Activated CD4-positive, alpha-beta T cell treated with anti-CD3 and anti-CD28 coated beads for 36 hours (primary cell): ENCODE measurements around the gene SCN2B. TPM values are rescaled to one million over a fixed set of nuclear protein-coding genes. Genes with fewer than 3 reads are reported as not detected.
A peak's percentile ranks its signal among the peaks of the same experiment; 100 is the strongest.

Source experiments
- ATAC-seq: fragments of 200-7000 bp; cut with Tn5 transposase; one replicate; pipeline ENCODE4 v1.10.0; 2021; ENCODE audit warnings: mild to moderate bottlenecking, moderate library complexity
- CTCF ChIA-PET: fragments of 350-600 bp; sonication (Branson Sonifier 250); formaldehyde crosslinking; loops from one replicate; lab custom pipeline; 2021; ENCODE audit warnings: antibody characterized with exemption; lab: Charles Lee
- POLR2A ChIA-PET: fragments of 350-600 bp; sonication (Branson Sonifier 250); formaldehyde crosslinking; loops from one replicate; lab custom pipeline; 2021; ENCODE audit warnings: antibody characterized with exemption, inconsistent platforms; lab: Charles Lee
- DNase-seq: peaks from one replicate; pipeline ENCODE4 v3.0.0-alpha.2; 2020
- H3K27ac Mint-ChIP-seq: one replicate; pipeline ENCODE4 v1.8.0; 2021; ENCODE audit warnings: mixed read lengths
- H3K27me3 Mint-ChIP-seq: one replicate; pipeline ENCODE4 v1.8.0; 2021; ENCODE audit warnings: mixed read lengths
- H3K36me3 Mint-ChIP-seq: one replicate; pipeline ENCODE4 v1.8.0; 2021; ENCODE audit warnings: low read depth, mixed read lengths
- H3K4me1 Mint-ChIP-seq: one replicate; pipeline ENCODE4 v1.8.0; 2021; ENCODE audit warnings: mixed read lengths
- H3K4me3 Mint-ChIP-seq: one replicate; pipeline ENCODE4 v1.8.0; 2021; ENCODE audit warnings: mild to moderate bottlenecking, moderate library complexity, mixed read lengths
- H3K9me3 Mint-ChIP-seq: one replicate; pipeline ENCODE4 v1.8.0; 2021; ENCODE audit warnings: low read depth, mixed read lengths
- intact Hi-C, 2 experiments: fragments of 100-400 bp; cut with DNase I in 1 of 2; cut with micrococcal nuclease in 1 of 2; formaldehyde crosslinking; loops; one replicate each; pipeline versions ENCODE4 v1.14.2 to v1.15.1; 2022 to 2024; cut with DNase I, micrococcal nuclease
- total RNA-seq, 2 experiments: library from RNA; stranded (reverse); gene quantifications; one replicate each; pipeline ENCODE4 v1.2.3, GENCODE V29; 2021

SCN2B gene
- total RNA-seq, 2 experiments from 2014 or later, result not detected

- ChIA-PET POLR2A (no interaction called here), CTCF (interaction anchor here (1.4 to 3.8 kb wide), 3 partner anchors 10 to 44 kb away, joined by 6 to 26 read pairs (median 7); no protein-coding TSS in a partner anchor)
- intact Hi-C loops, result no loop called here
- H3K27ac Mint-ChIP-seq, result no peak overlapping the region
- no peaks in the 10 kb centered on the region for H3K9me3 Mint-ChIP-seq
- H3K27me3 Mint-ChIP-seq, result peaks cover 62% of the 10 kb centered on the region
- DNase-seq (no peak), ATAC-seq (no peak)
- peaks cover 6% of the 10 kb centered on the region for H3K4me1 Mint-ChIP-seq
- no peaks in the 10 kb centered on the region for H3K36me3 Mint-ChIP-seq
- no peak overlapping the region for H3K4me3 Mint-ChIP-seq
These were observed 21.8 kb downstream of the SCN2B start for GRCh38 chr11:118154641-118155040.

GRCh38 chr11:118153976-118154375 lies 22.5 kb downstream of the SCN2B start:
- H3K9me3 Mint-ChIP-seq, result no peaks in the 10 kb centered on the region
- ChIA-PET CTCF (interaction anchor here (1.1 to 3.8 kb wide), 3 partner anchors 9 to 17 kb away, joined by 3 to 26 read pairs (median 12); no protein-coding TSS in a partner anchor), POLR2A (no interaction called here)
- H3K36me3 Mint-ChIP-seq, result no peaks in the 10 kb centered on the region
- H3K27me3 Mint-ChIP-seq, result peaks cover 56% of the 10 kb centered on the region
- intact Hi-C loops, result no loop called here
- peaks cover 6% of the 10 kb centered on the region for H3K4me1 Mint-ChIP-seq
- H3K4me3 Mint-ChIP-seq, result peak overlapping the region; percentile 32
- DNase-seq (no peak), ATAC-seq (no peak)
- H3K27ac Mint-ChIP-seq, result no peak overlapping the region

GRCh38 chr11:118153516-118153915 lies 22.9 kb downstream of the SCN2B start:
- CTCF ChIA-PET, result interaction anchor here (1.1 to 1.7 kb wide), 2 partner anchors 9 to 18 kb away, joined by 3 to 12 read pairs; no protein-coding TSS in a partner anchor
- intact Hi-C loops, result no loop called here
- Mint-ChIP-seq H3K27me3 (peaks cover 56% of the 10 kb centered on the region), H3K4me1 (peaks cover 6% of the 10 kb centered on the region), H3K27ac (no peak overlapping the region), H3K9me3 (no peaks in the 10 kb centered on the region), H3K36me3 (no peaks in the 10 kb centered on the region), H3K4me3 (peak overlapping the region; percentile 32)
- POLR2A ChIA-PET, result interaction anchor here (0.5 kb wide), 1 partner anchor 79 kb away, joined by 3 read pairs; no protein-coding TSS in a partner anchor
- DNase-seq (no peak), ATAC-seq (no peak)

- ChIA-PET POLR2A (interaction anchor here (0.5 to 0.6 kb wide), 2 partner anchors 80 to 299 kb away, joined by 3 to 4 read pairs; no protein-coding TSS in a partner anchor), CTCF (interaction anchor here (1.1 to 1.7 kb wide), 2 partner anchors 8 to 19 kb away, joined by 3 to 12 read pairs; no protein-coding TSS in a partner anchor)
- H3K27me3 Mint-ChIP-seq, result peaks cover 54% of the 10 kb centered on the region
- ATAC-seq (peak; percentile 43), DNase-seq (peak; percentile 40)
- H3K4me1 Mint-ChIP-seq, result peaks cover 6% of the 10 kb centered on the region
- H3K27ac Mint-ChIP-seq, result no peak within 1 kb of the TSS
- H3K36me3 Mint-ChIP-seq, result no peaks in the 10 kb centered on the region
- no peaks in the 10 kb centered on the region for H3K9me3 Mint-ChIP-seq
- intact Hi-C loops, result no loop called here
- H3K4me3 Mint-ChIP-seq, result peak within 1 kb of the TSS; percentile 38
These were observed 23.6 kb downstream of the SCN2B start, which contains the start of gene SCN4B for GRCh38 chr11:118152552-118153471. Gene SCN4B, minus strand, starts transcription at chr11:118152823. Its CDS starts 150 bp downstream, at chr11:118152673.

GRCh38 chr11:118152020-118152551 lies 24.4 kb downstream of the SCN2B start:
- POLR2A ChIA-PET, result no interaction called here
- CTCF ChIA-PET, result interaction anchor here (1.7 kb wide), 1 partner anchor 19 kb away, joined by 12 read pairs; no protein-coding TSS in a partner anchor
- peaks cover 6% of the 10 kb centered on the region for H3K4me1 Mint-ChIP-seq
- ATAC-seq (no peak), DNase-seq (no peak)
- intact Hi-C loops, result no loop called here
- peaks cover 52% of the 10 kb centered on the region for H3K27me3 Mint-ChIP-seq
- H3K9me3 Mint-ChIP-seq, result no peaks in the 10 kb centered on the region
- H3K27ac Mint-ChIP-seq, result no peak overlapping the region
- no peaks in the 10 kb centered on the region for H3K36me3 Mint-ChIP-seq
- no peak overlapping the region for H3K4me3 Mint-ChIP-seq

- Mint-ChIP-seq H3K4me3 (no peak overlapping the region), H3K27ac (no peak overlapping the region), H3K4me1 (peaks cover 7% of the 10 kb centered on the region), H3K27me3 (peaks cover 47% of the 10 kb centered on the region), H3K9me3 (no peaks in the 10 kb centered on the region), H3K36me3 (no peaks in the 10 kb centered on the region)
- ATAC-seq (no peak), DNase-seq (no peak)
- ChIA-PET POLR2A (interaction anchor here (0.6 kb wide), 1 partner anchor 20 kb away, joined by 3 read pairs; no protein-coding TSS in a partner anchor), CTCF (interaction anchor here (9.2 kb wide), 1 partner anchor 21 kb away, joined by 120 read pairs; no protein-coding TSS in a partner anchor)
- intact Hi-C loops, result no loop called here
These were observed 25.0 kb downstream of the SCN2B start for GRCh38 chr11:118151431-118151830.

- H3K9me3 Mint-ChIP-seq, result no peaks in the 10 kb centered on the region
- H3K36me3 Mint-ChIP-seq, result no peaks in the 10 kb centered on the region
- CTCF ChIA-PET, result interaction anchor here (0.6 to 9.2 kb wide), 4 partner anchors 18 to 202 kb away, joined by 3 to 120 read pairs (median 4); no protein-coding TSS in a partner anchor
- intact Hi-C loops, result loop anchor here in 1 of 2 experiments (5.0 kb wide), 1 partner anchor 203 kb away; no protein-coding TSS in a partner anchor
- no peak for ATAC-seq
- POLR2A ChIA-PET, result no interaction called here
- peaks cover 39% of the 10 kb centered on the region for H3K27me3 Mint-ChIP-seq
- peaks cover 9% of the 10 kb centered on the region for H3K4me1 Mint-ChIP-seq
- no peak overlapping the region for H3K4me3 Mint-ChIP-seq
- H3K27ac Mint-ChIP-seq, result no peak overlapping the region
- DNase-seq, result no peak
These were observed 26.9 kb downstream of the SCN2B start for GRCh38 chr11:118149493-118149892.

- Mint-ChIP-seq H3K4me1 (peaks cover 7% of the 10 kb centered on the region), H3K27ac (no peak overlapping the region), H3K9me3 (no peaks in the 10 kb centered on the region), H3K27me3 (peaks cover 39% of the 10 kb centered on the region), H3K36me3 (no peaks in the 10 kb centered on the region), H3K4me3 (no peak overlapping the region)
- DNase-seq, result no peak
- no peak for ATAC-seq
- ChIA-PET POLR2A (no interaction called here), CTCF (interaction anchor here (0.6 to 9.2 kb wide), 6 partner anchors 8 to 202 kb away, joined by 3 to 120 read pairs (median 3); no protein-coding TSS in a partner anchor)
- intact Hi-C loops, result loop anchor here in 1 of 2 experiments (5.0 kb wide), 1 partner anchor 203 kb away; no protein-coding TSS in a partner anchor
These were observed 27.6 kb downstream of the SCN2B start for GRCh38 chr11:118148856-118149255.

GRCh38 chr11:118148240-118148639 lies 28.2 kb downstream of the SCN2B start:
- Mint-ChIP-seq H3K9me3 (no peaks in the 10 kb centered on the region), H3K27ac (no peak overlapping the region), H3K36me3 (no peaks in the 10 kb centered on the region), H3K27me3 (peaks cover 38% of the 10 kb centered on the region), H3K4me3 (no peak overlapping the region), H3K4me1 (peaks cover 2% of the 10 kb centered on the region)
- DNase-seq (no peak), ATAC-seq (no peak)
- intact Hi-C loops, result loop anchor here in 1 of 2 experiments (5.0 kb wide), 1 partner anchor 204 kb away; no protein-coding TSS in a partner anchor
- CTCF ChIA-PET, result interaction anchor here (0.6 to 9.2 kb wide), 6 partner anchors 9 to 112 kb away, joined by 3 to 120 read pairs (median 5); no protein-coding TSS in a partner anchor
- POLR2A ChIA-PET, result no interaction called here

- POLR2A ChIA-PET, result no interaction called here
- Mint-ChIP-seq H3K36me3 (no peaks in the 10 kb centered on the region), H3K9me3 (no peaks in the 10 kb centered on the region), H3K4me3 (no peak overlapping the region), H3K4me1 (peaks cover 2% of the 10 kb centered on the region), H3K27me3 (peaks cover 42% of the 10 kb centered on the region), H3K27ac (no peak overlapping the region)
- ATAC-seq (no peak), DNase-seq (no peak)
- CTCF ChIA-PET, result interaction anchor here (0.6 to 9.2 kb wide), 7 partner anchors 9 to 111 kb away, joined by 3 to 120 read pairs (median 3); no protein-coding TSS in a partner anchor
- intact Hi-C loops, result loop anchor here in 1 of 2 experiments (5.0 kb wide), 1 partner anchor 205 kb away; no protein-coding TSS in a partner anchor
These were observed 28.9 kb downstream of the SCN2B start for GRCh38 chr11:118147502-118147901.
